HCT116 (cell line): ENCODE data around the gene ZFP36L2. TPM values are rescaled to one million over a fixed set of nuclear protein-coding genes. Genes with fewer than 3 reads are reported as not detected.
A peak's percentile ranks its signal among the peaks of the same experiment; 100 is the strongest.

Experiments
- ATAC-seq: fragments of 200-7000 bp; cut with Tn5 transposase; 2 replicates; pipeline ENCODE4 v1.9.1; 2020; ENCODE audit warnings: mild to moderate bottlenecking, moderate library complexity
- Bru-seq: library from RNA; stranded (reverse); fragments of 400-500 nt; gene quantifications from one replicate; lab custom pipeline; 2021; lab: Mats Ljungman, UMichigan
- BruChase-seq, 2 experiments: library from RNA; stranded (reverse); fragments of 400-500 nt; gene quantifications; one replicate each; lab custom pipeline; 2021; lab: Mats Ljungman, UMichigan
- BruUV-seq: library from RNA; stranded (reverse); fragments of 400-500 nt; replicated peaks from 2 replicates; lab custom pipeline; 2021; lab: Mats Ljungman, UMichigan
- CTCF ChIA-PET: fragments of 300-600 bp; sonication (Branson Sonifier 250); formaldehyde crosslinking; loops from one replicate; lab custom pipeline; 2021; ENCODE audit warnings: antibody characterized with exemption; lab: Charles Lee
- POLR2A ChIA-PET: fragments of 300-600, 350-600 bp; sonication (Branson Sonifier 250); formaldehyde crosslinking; loops from one replicate; lab custom pipeline; 2021; ENCODE audit warnings: antibody characterized with exemption; lab: Charles Lee
- RAD21 ChIA-PET, 2 experiments: fragments of 300-600 bp; sonication (Branson Sonifier 250); formaldehyde crosslinking; loops; one replicate each; lab custom pipeline; 2023; ENCODE audit warnings: low total read pairs in 2 of 2; ENCODE audit not compliant: uncharacterized antibody in 2 of 2, unreplicated experiment in 2 of 2, low non-redundant PET in 1 of 2; lab: Charles Lee
- DNase-seq: peaks from one replicate; pipeline ENCODE4 v3.0.0-alpha.2; 2010; ENCODE audit warnings: low read depth, low spot score
- H2AFZ ChIP-seq: fragments of 200-600 bp; shearing (Covaris generic), sonication (generic); 2 replicates; pipeline ENCODE4 v1.6.1; 2017; ENCODE audit warnings: low read depth, mixed run types, mixed read lengths, antibody characterized with exemption, low read length; ENCODE audit not compliant: poor library complexity, severe bottlenecking
- H3K27ac ChIP-seq: 2 replicates; pipeline ENCODE4 v1.5.1; 2012; ENCODE audit warnings: low read depth, low read length
- H3K27me3 ChIP-seq: fragments of 200-600 bp; sonication (generic); 2 replicates; pipeline ENCODE4 v1.6.1; 2016; ENCODE audit warnings: mixed run types, low read length, mixed read lengths; ENCODE audit not compliant: insufficient read depth
- H3K36me3 ChIP-seq, 2 experiments: fragments of 200-500 bp in 1 of 2; fragments of 200-600 bp in 1 of 2; sonication (Bioruptor generic) in 1 of 2; sonication (generic) in 1 of 2; 2 replicates each; pipeline versions ENCODE4 v1.5.1 to v1.6.1; 2014 to 2016; ENCODE audit warnings: low read length in 2 of 2, inconsistent platforms in 1 of 2, mixed read lengths in 1 of 2, mixed run types in 1 of 2; ENCODE audit not compliant: insufficient read depth in 2 of 2, control insufficient read depth in 1 of 2
- H3K4me1 ChIP-seq, 2 experiments: fragments of 200-600 bp in 1 of 2; sonication (generic) in 1 of 2; 2 replicates each; pipeline versions ENCODE4 v1.5.1 to v1.6.1; 2012 to 2017; ENCODE audit warnings: low read length in 2 of 2, inconsistent platforms in 1 of 2, mild to moderate bottlenecking in 1 of 2, mixed read lengths in 1 of 2, mixed run types in 1 of 2, moderate library complexity in 1 of 2; ENCODE audit not compliant: insufficient read depth in 2 of 2, control insufficient read depth in 1 of 2
- H3K4me2 ChIP-seq: fragments of 200-600 bp; sonication (generic); 2 replicates; pipeline ENCODE4 v1.6.1; 2017; ENCODE audit warnings: mixed run types, low read length, mixed read lengths
- H3K4me3 ChIP-seq, 2 experiments: fragments of 200-600 bp in 1 of 2; sonication (generic) in 1 of 2; replicated peaks in 1 of 2; 2 replicates each; pipeline ENCODE4 v1.5.1; 2011 to 2016; ENCODE audit warnings: low read length in 2 of 2, control low read depth in 1 of 2, low read depth in 1 of 2, mild to moderate bottlenecking in 1 of 2, mixed read lengths in 1 of 2, mixed run types in 1 of 2
- H3K79me2 ChIP-seq: fragments of 200-600 bp; sonication (generic); 2 replicates; pipeline ENCODE4 v1.6.1; 2017; ENCODE audit warnings: mild to moderate bottlenecking, mixed run types, low read length, moderate library complexity, mixed read lengths; ENCODE audit not compliant: insufficient read depth
- H3K9ac ChIP-seq: fragments of 200-600 bp; sonication (generic); 2 replicates; pipeline ENCODE4 v1.6.1; 2016; ENCODE audit warnings: low read length, mixed read lengths
- H3K9me2 ChIP-seq: fragments of 200-600 bp; sonication (generic), shearing (Covaris generic); 2 replicates; pipeline ENCODE4 v1.6.1; 2017; ENCODE audit warnings: mixed run types, mild to moderate bottlenecking, moderate library complexity; ENCODE audit not compliant: insufficient read depth
- H3K9me3 ChIP-seq, 2 experiments: fragments of 200-500 bp in 1 of 2; fragments of 200-600 bp in 1 of 2; sonication (Bioruptor generic) in 1 of 2; sonication (generic) in 1 of 2; 2 replicates each; pipeline ENCODE4 v1.6.1; 2014 to 2017; ENCODE audit warnings: low read length in 2 of 2, mixed read lengths in 2 of 2, inconsistent platforms in 1 of 2, low read depth in 1 of 2, mild to moderate bottlenecking in 1 of 2, mixed run types in 1 of 2, moderate library complexity in 1 of 2; ENCODE audit not compliant: control insufficient read depth in 1 of 2, insufficient read depth in 1 of 2
- H4K20me1 ChIP-seq: fragments of 200-600 bp; sonication (generic), shearing (Covaris generic); 2 replicates; pipeline ENCODE4 v1.6.1; 2017; ENCODE audit warnings: mixed run types, mild to moderate bottlenecking, moderate library complexity; ENCODE audit not compliant: insufficient read depth
- POLR2A ChIP-seq: IDR thresholded peaks from 2 replicates; pipeline ENCODE4 v1.7.0; 2011; ENCODE audit warnings: borderline replicate concordance; ENCODE audit not compliant: insufficient read depth, insufficient read length; ENCODE audit errors: extremely low read depth
- POLR2AphosphoS5 ChIP-seq: IDR thresholded peaks from 2 replicates; pipeline ENCODE4 v1.6.1; 2011; ENCODE audit warnings: mild to moderate bottlenecking, low read depth, low read length, moderate library complexity
- YY1 ChIP-seq: IDR thresholded peaks from 2 replicates; pipeline ENCODE4 v1.6.1; 2011; ENCODE audit warnings: low read length, low read depth, moderate library complexity, mild to moderate bottlenecking; ENCODE audit not compliant: insufficient replicate concordance; ENCODE audit errors: extremely low read depth
- intact Hi-C: fragments of 100-400 bp; cut with micrococcal nuclease; formaldehyde crosslinking; loops from 2 replicates; pipeline ENCODE4 v1.10.0; 2022
- long read RNA-seq: library from polyadenylated mRNA; unstranded; transcript quantifications from one replicate; pipeline ENCODE4 v2.0.0, GENCODE V29; 2021; ENCODE audit not compliant: unreplicated experiment
- polyA plus RNA-seq: library from polyadenylated mRNA; unstranded; fragments of >200 nt; gene quantifications from 2 replicates; pipeline ENCODE4 v1.2.1, GENCODE V29; 2012; ENCODE audit warnings: missing spikeins
- total RNA-seq: library from RNA; stranded (reverse); gene quantifications from one replicate; pipeline ENCODE4 v1.2.1, GENCODE V29; 2021; ENCODE audit not compliant: unreplicated experiment
- TF ChIP-seq, protein P1 (sequence below): IDR thresholded peaks from 2 replicates; pipeline ENCODE4 v1.6.1; 2012; ENCODE audit warnings: low read depth

Gene ZFP36L2, protein sequence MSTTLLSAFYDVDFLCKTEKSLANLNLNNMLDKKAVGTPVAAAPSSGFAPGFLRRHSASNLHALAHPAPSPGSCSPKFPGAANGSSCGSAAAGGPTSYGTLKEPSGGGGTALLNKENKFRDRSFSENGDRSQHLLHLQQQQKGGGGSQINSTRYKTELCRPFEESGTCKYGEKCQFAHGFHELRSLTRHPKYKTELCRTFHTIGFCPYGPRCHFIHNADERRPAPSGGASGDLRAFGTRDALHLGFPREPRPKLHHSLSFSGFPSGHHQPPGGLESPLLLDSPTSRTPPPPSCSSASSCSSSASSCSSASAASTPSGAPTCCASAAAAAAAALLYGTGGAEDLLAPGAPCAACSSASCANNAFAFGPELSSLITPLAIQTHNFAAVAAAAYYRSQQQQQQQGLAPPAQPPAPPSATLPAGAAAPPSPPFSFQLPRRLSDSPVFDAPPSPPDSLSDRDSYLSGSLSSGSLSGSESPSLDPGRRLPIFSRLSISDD
- 30.3 TPM for total RNA-seq
- 15.7 and 29.3 TPM in 2 replicates for polyA plus RNA-seq
- percentile 89 among the genes with signal in this experiment for Bru-seq, nascent RNA
- percentile 76 among the genes with signal in this experiment for BruChase-seq, experiment 1, labeled RNA remaining after a 6-hour chase
- BruChase-seq, experiment 2, labeled RNA remaining after a 2-hour chase, result percentile 97 among the genes with signal in this experiment
- long read RNA-seq, transcript ZFP36L2-201 (2 exons, 3,696 nt), result major isoform, 57 of 137 reads
- long read RNA-seq, partial matches to known transcripts, result 0 of 137 reads
- long read RNA-seq, other reads (novel, unspliced or antisense), result 80 of 137 reads

DNA sequence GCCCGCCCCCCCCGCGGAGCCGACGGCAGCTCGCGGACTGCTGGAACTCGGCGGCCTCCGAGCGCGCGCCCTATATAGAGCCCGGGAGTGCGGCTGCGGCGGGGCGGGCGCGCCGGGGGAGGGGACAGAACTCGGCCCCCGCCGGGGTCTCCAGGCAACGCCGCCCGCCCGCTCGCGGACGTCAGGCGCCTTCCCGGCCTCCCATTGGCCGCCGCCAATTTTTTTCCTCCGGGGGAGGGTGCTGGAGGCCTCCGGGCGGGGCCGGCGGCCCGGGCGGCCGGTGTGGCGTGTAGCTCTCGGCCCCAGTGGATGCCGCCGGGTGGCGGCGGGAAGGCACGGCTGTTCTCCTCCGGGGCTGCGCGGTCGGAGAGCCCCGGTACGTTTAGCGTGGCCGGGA is at the start of gene ZFP36L2:
Gene ZFP36L2, minus strand, starts transcription at position 49 of the 397 bp plus-strand sequence. CDS start 291 bp downstream, outside the sequence.
- RAD21 ChIA-PET, result interaction anchor here (0.5 to 1.6 kb wide), 6 partner anchors 8 to 558 kb away, joined by 3 to 5 read pairs (median 3); no protein-coding TSS in a partner anchor
- Histone ChIP-seq H4K20me1 (no peaks in the 10 kb centered on the region), H3K9ac (peak within 1 kb of the TSS; percentile 96), H3K4me2 (peak within 1 kb of the TSS; percentile 92), H3K9me3 (no peaks in the 10 kb centered on the region), H2AFZ (no peak within 1 kb of the TSS), H3K9me2 (no peaks in the 10 kb centered on the region), H3K79me2 (peaks cover 41% of the 10 kb centered on the region), H3K27me3 (no peaks in the 10 kb centered on the region), H3K27ac (peak within 1 kb of the TSS; percentile 96), H3K36me3 (peaks cover 12 to 19% of the 10 kb centered on the region in 2 experiments; a peak in 3 of 4 replicates), H3K4me3 (peak within 1 kb of the TSS; percentile 84 to 88), H3K4me1 (peaks cover 43 to 47% of the 10 kb centered on the region in 2 experiments)
- intact Hi-C loops, result loop anchor here (2.0 to 5.0 kb wide), 4 partner anchors 49 to 368 kb away; no protein-coding TSS in a partner anchor
- TF ChIP-seq YY1 (peak; percentile 64), POLR2AphosphoS5 (peak; percentile 97), POLR2A (peak; percentile 66)
- TF ChIP-seq, protein P1, sequence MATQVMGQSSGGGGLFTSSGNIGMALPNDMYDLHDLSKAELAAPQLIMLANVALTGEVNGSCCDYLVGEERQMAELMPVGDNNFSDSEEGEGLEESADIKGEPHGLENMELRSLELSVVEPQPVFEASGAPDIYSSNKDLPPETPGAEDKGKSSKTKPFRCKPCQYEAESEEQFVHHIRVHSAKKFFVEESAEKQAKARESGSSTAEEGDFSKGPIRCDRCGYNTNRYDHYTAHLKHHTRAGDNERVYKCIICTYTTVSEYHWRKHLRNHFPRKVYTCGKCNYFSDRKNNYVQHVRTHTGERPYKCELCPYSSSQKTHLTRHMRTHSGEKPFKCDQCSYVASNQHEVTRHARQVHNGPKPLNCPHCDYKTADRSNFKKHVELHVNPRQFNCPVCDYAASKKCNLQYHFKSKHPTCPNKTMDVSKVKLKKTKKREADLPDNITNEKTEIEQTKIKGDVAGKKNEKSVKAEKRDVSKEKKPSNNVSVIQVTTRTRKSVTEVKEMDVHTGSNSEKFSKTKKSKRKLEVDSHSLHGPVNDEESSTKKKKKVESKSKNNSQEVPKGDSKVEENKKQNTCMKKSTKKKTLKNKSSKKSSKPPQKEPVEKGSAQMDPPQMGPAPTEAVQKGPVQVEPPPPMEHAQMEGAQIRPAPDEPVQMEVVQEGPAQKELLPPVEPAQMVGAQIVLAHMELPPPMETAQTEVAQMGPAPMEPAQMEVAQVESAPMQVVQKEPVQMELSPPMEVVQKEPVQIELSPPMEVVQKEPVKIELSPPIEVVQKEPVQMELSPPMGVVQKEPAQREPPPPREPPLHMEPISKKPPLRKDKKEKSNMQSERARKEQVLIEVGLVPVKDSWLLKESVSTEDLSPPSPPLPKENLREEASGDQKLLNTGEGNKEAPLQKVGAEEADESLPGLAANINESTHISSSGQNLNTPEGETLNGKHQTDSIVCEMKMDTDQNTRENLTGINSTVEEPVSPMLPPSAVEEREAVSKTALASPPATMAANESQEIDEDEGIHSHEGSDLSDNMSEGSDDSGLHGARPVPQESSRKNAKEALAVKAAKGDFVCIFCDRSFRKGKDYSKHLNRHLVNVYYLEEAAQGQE, result no peak
- no TSS peak for BruUV-seq
- POLR2A ChIA-PET, result interaction anchor here (0.6 to 2.4 kb wide), 29 partner anchors 9 to 416 kb away, joined by 3 to 9 read pairs (median 3); no protein-coding TSS in a partner anchor
- peak; percentile 86 for DNase-seq
- peak; percentile 75 for ATAC-seq
- CTCF ChIA-PET, result interaction anchor here (0.8 to 4.1 kb wide), 9 partner anchors 14 to 351 kb away, joined by 3 to 35 read pairs (median 5); no protein-coding TSS in a partner anchor
